Neural progenitor cell (in vitro differentiated cells): ENCODE data around the gene PRPSAP1.

ENCODE experiments used
- EZH2phosphoT487 ChIP-seq: fragments of 200-600 bp; sonication (generic); IDR thresholded peaks from 2 replicates; pipeline ENCODE4 v1.6.1; 2017; ENCODE audit warnings: antibody characterized with exemption
- TF ChIP-seq, protein P1 (sequence below): fragments of 200-600 bp; sonication (generic); IDR thresholded peaks from 2 replicates; pipeline ENCODE4 v1.5.1; 2017; ENCODE audit warnings: antibody characterized with exemption, mild to moderate bottlenecking

GRCh38 chr17:76276069-76276431 lies 77.7 kb downstream of the PRPSAP1 start:
- TF ChIP-seq, protein P1, sequence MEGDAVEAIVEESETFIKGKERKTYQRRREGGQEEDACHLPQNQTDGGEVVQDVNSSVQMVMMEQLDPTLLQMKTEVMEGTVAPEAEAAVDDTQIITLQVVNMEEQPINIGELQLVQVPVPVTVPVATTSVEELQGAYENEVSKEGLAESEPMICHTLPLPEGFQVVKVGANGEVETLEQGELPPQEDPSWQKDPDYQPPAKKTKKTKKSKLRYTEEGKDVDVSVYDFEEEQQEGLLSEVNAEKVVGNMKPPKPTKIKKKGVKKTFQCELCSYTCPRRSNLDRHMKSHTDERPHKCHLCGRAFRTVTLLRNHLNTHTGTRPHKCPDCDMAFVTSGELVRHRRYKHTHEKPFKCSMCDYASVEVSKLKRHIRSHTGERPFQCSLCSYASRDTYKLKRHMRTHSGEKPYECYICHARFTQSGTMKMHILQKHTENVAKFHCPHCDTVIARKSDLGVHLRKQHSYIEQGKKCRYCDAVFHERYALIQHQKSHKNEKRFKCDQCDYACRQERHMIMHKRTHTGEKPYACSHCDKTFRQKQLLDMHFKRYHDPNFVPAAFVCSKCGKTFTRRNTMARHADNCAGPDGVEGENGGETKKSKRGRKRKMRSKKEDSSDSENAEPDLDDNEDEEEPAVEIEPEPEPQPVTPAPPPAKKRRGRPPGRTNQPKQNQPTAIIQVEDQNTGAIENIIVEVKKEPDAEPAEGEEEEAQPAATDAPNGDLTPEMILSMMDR: no peak
- no peak for TF ChIP-seq EZH2phosphoT487
